IPS DF 4.7 (cell line): Measurements from ENCODE around the gene APRT.
"Not testable (repeated sequence)": the region's sequence is repeated elsewhere in the genome, so short reads cannot be mapped to it uniquely, and the experiment has no call there.

Source experiments
- DNase-seq: peaks from one replicate; pipeline ENCODE4 v3.0.0-alpha.2; 2013; ENCODE audit warnings: low spot score; ENCODE audit errors: extremely low read depth

APRT gene

GRCh38 chr16:88823646-88824045 lies 11.9 kb upstream of the APRT start:
- not testable (repeated sequence) for DNase-seq

- DNase-seq, result no peak
Observed at GRCh38 chr16:88822281-88823040, 10.7 kb upstream of the APRT start.

- no peak for DNase-seq
Observed at GRCh38 chr16:88821168-88821850, 9.6 kb upstream of the APRT start.

GRCh38 chr16:88820385-88821025 lies 8.8 kb upstream of the APRT start:
- no peak for DNase-seq

GRCh38 chr16:88819126-88819525 lies 7.4 kb upstream of the APRT start:
- DNase-seq, result no peak

- DNase-seq, result no peak
Observed at GRCh38 chr16:88818575-88818874, 6.8 kb upstream of the APRT start.

- DNase-seq, result no peak
Observed at GRCh38 chr16:88817785-88818574, 6.3 kb upstream of the APRT start.

GRCh38 chr16:88816736-88817535 lies 5.2 kb upstream of the APRT start:
- DNase-seq, result no peak

- no peak for DNase-seq
Observed at GRCh38 chr16:88815901-88816589, 4.3 kb upstream of the APRT start.

- no peak for DNase-seq
Observed at GRCh38 chr16:88815227-88815626, 3.5 kb upstream of the APRT start.

- no peak for DNase-seq
Observed at GRCh38 chr16:88814144-88814502, 2.4 kb upstream of the APRT start.

GRCh38 chr16:88813269-88814143 lies 1.8 kb upstream of the APRT start:
- no peak for DNase-seq

GRCh38 chr16:88812513-88813268 lies 963 bp upstream of the APRT start:
- DNase-seq, result no peak

- no peak for DNase-seq
Observed at GRCh38 chr16:88810912-88811768, 588 bp downstream of the APRT start.

GRCh38 chr16:88810166-88810911 lies 1.4 kb downstream of the APRT start:
- DNase-seq, result no peak

GRCh38 chr16:88809676-88810165 lies 2.0 kb downstream of the APRT start:
- DNase-seq, result no peak

- DNase-seq, result no peak
Observed at GRCh38 chr16:88809068-88809675, 2.6 kb downstream of the APRT start.
